GM23338 (cell line): ENCODE measurements around the gene HDAC9.

Source experiments
- CREB1 ChIP-seq: fragments of 250-450 bp; sonication (Bioruptor Pico); IDR thresholded peaks from 2 replicates; pipeline ENCODE4 v1.5.0; 2020; ENCODE audit warnings: low read depth, mild to moderate bottlenecking, moderate library complexity
- EZH2 ChIP-seq: fragments of 200-600 bp; sonication (generic); IDR thresholded peaks from one replicate; pipeline ENCODE4 v1.8.0; 2017; ENCODE audit warnings: antibody characterized with exemption, mild to moderate bottlenecking, low read depth; ENCODE audit not compliant: unreplicated experiment
- EZH2phosphoT487 ChIP-seq: fragments of 200-600 bp; sonication (generic); IDR thresholded peaks from one replicate; pipeline ENCODE4 v1.8.1; 2018; ENCODE audit warnings: antibody characterized with exemption; ENCODE audit not compliant: unreplicated experiment
- JUNB ChIP-seq: IDR thresholded peaks from one replicate; pipeline ENCODE4 v1.6.1; 2016; ENCODE audit warnings: antibody characterized with exemption; ENCODE audit not compliant: unreplicated experiment
- POLR2AphosphoS5 ChIP-seq: IDR thresholded peaks from 2 replicates; pipeline ENCODE4 v1.6.1; 2016; ENCODE audit warnings: antibody characterized with exemption, low read depth
- TF ChIP-seq, protein P1 (sequence below), 2 experiments: fragments of 200-600 bp in 1 of 2; sonication (generic) in 1 of 2; conservative IDR thresholded peaks; 2 replicates each; pipeline versions ENCODE4 v1.5.1 to v1.6.1; 2016 to 2017; ENCODE audit warnings: antibody characterized with exemption in 2 of 2, low read depth in 2 of 2, mild to moderate bottlenecking in 2 of 2, moderate library complexity in 1 of 2
- TF ChIP-seq, protein P2 (sequence below): IDR thresholded peaks from one replicate; pipeline ENCODE4 v1.6.1; 2018; ENCODE audit warnings: antibody characterized with exemption; ENCODE audit not compliant: unreplicated experiment
- TF ChIP-seq, protein P3 (sequence below): IDR thresholded peaks from 2 replicates; pipeline ENCODE4 v1.6.1; 2016; ENCODE audit warnings: antibody characterized with exemption

DNA sequence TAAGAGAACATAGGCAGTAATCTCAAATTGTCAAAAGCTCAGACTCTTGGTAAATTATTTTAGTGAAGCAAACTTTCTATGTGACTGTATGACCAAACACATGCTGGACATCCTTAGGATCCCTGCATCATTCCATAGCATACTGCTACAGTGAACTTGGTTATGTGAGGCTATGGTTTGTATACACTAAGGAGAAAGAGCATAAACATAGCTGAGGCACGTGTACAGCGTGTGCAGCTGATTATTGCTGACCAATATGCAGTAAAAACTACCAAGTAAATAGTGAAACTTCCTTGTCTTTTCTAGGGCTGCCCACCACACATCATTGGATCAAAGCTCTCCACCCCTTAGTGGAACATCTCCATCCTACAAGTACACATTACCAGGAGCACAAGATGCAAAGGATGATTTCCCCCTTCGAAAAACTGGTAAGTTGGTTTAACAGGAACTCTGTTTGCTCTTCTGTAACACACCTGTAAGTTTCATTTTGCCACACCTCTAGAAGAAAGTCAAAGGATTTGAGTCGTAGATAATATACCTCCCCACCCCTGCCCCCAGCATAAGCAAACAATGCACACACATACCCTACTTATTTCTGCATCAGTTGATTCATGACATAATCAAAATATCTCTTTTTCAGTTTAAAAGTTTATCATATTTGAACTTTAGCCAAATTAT is 98.2 kb downstream of the HDAC9 start:
- TF ChIP-seq, protein P1, sequence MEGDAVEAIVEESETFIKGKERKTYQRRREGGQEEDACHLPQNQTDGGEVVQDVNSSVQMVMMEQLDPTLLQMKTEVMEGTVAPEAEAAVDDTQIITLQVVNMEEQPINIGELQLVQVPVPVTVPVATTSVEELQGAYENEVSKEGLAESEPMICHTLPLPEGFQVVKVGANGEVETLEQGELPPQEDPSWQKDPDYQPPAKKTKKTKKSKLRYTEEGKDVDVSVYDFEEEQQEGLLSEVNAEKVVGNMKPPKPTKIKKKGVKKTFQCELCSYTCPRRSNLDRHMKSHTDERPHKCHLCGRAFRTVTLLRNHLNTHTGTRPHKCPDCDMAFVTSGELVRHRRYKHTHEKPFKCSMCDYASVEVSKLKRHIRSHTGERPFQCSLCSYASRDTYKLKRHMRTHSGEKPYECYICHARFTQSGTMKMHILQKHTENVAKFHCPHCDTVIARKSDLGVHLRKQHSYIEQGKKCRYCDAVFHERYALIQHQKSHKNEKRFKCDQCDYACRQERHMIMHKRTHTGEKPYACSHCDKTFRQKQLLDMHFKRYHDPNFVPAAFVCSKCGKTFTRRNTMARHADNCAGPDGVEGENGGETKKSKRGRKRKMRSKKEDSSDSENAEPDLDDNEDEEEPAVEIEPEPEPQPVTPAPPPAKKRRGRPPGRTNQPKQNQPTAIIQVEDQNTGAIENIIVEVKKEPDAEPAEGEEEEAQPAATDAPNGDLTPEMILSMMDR (conservative IDR thresholded peaks at IDR 0.05; ENCODE audit: low read depth in 2 of 2) = no peak
- no peak for TF ChIP-seq EZH2phosphoT487
- TF ChIP-seq, protein P2, sequence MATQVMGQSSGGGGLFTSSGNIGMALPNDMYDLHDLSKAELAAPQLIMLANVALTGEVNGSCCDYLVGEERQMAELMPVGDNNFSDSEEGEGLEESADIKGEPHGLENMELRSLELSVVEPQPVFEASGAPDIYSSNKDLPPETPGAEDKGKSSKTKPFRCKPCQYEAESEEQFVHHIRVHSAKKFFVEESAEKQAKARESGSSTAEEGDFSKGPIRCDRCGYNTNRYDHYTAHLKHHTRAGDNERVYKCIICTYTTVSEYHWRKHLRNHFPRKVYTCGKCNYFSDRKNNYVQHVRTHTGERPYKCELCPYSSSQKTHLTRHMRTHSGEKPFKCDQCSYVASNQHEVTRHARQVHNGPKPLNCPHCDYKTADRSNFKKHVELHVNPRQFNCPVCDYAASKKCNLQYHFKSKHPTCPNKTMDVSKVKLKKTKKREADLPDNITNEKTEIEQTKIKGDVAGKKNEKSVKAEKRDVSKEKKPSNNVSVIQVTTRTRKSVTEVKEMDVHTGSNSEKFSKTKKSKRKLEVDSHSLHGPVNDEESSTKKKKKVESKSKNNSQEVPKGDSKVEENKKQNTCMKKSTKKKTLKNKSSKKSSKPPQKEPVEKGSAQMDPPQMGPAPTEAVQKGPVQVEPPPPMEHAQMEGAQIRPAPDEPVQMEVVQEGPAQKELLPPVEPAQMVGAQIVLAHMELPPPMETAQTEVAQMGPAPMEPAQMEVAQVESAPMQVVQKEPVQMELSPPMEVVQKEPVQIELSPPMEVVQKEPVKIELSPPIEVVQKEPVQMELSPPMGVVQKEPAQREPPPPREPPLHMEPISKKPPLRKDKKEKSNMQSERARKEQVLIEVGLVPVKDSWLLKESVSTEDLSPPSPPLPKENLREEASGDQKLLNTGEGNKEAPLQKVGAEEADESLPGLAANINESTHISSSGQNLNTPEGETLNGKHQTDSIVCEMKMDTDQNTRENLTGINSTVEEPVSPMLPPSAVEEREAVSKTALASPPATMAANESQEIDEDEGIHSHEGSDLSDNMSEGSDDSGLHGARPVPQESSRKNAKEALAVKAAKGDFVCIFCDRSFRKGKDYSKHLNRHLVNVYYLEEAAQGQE = no peak
- no peak for TF ChIP-seq JUNB
- no peak for TF ChIP-seq EZH2
- TF ChIP-seq POLR2AphosphoS5 = no peak
- TF ChIP-seq CREB1 (CRISPR knock-in tag) = no peak
- TF ChIP-seq, protein P3, sequence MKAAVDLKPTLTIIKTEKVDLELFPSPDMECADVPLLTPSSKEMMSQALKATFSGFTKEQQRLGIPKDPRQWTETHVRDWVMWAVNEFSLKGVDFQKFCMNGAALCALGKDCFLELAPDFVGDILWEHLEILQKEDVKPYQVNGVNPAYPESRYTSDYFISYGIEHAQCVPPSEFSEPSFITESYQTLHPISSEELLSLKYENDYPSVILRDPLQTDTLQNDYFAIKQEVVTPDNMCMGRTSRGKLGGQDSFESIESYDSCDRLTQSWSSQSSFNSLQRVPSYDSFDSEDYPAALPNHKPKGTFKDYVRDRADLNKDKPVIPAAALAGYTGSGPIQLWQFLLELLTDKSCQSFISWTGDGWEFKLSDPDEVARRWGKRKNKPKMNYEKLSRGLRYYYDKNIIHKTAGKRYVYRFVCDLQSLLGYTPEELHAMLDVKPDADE = no peak
